ENCODE results near the gene APBB2.

DNA sequence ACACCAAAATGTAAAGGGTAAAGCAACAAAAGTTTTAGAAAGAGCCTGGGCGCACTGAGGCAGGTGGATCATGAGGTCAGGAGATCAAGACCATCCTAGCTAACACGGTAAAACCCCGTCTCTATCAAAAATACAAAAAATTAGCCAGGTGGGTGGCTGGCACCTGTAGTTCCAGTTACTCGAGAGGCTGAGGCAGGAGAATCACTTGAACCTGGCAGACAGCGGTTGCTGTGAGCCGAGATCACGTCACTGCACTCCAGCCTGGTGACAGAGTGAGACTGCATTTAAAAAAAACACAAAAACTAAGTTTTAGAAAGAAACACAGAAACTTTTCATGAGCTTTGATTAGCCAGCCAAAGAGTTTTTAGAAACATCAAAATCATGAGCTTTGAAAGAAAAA is 76.5 kb downstream of the APBB2 start:
- TF ChIP-seq, protein P1, sequence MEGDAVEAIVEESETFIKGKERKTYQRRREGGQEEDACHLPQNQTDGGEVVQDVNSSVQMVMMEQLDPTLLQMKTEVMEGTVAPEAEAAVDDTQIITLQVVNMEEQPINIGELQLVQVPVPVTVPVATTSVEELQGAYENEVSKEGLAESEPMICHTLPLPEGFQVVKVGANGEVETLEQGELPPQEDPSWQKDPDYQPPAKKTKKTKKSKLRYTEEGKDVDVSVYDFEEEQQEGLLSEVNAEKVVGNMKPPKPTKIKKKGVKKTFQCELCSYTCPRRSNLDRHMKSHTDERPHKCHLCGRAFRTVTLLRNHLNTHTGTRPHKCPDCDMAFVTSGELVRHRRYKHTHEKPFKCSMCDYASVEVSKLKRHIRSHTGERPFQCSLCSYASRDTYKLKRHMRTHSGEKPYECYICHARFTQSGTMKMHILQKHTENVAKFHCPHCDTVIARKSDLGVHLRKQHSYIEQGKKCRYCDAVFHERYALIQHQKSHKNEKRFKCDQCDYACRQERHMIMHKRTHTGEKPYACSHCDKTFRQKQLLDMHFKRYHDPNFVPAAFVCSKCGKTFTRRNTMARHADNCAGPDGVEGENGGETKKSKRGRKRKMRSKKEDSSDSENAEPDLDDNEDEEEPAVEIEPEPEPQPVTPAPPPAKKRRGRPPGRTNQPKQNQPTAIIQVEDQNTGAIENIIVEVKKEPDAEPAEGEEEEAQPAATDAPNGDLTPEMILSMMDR (IDR thresholded peaks at IDR 0.05): no peak
- no peak for TF ChIP-seq EP300 (IDR thresholded peaks at IDR 0.05)

All from tibial nerve (tissue), 4 donors.